GM10266 (cell line): ENCODE measurements around the gene SYT7.

Experiments
- DNase-seq: peaks from one replicate; pipeline ENCODE4 v3.0.0; 2012; ENCODE audit errors: extremely low spot score
- CTCF ChIP-seq: IDR thresholded peaks from 2 replicates; pipeline ENCODE4 v1.5.1; 2012; ENCODE audit warnings: mild to moderate bottlenecking, low read depth; ENCODE audit not compliant: control insufficient read depth, insufficient read depth; ENCODE audit errors: missing control alignments

SYT7 gene

DNA sequence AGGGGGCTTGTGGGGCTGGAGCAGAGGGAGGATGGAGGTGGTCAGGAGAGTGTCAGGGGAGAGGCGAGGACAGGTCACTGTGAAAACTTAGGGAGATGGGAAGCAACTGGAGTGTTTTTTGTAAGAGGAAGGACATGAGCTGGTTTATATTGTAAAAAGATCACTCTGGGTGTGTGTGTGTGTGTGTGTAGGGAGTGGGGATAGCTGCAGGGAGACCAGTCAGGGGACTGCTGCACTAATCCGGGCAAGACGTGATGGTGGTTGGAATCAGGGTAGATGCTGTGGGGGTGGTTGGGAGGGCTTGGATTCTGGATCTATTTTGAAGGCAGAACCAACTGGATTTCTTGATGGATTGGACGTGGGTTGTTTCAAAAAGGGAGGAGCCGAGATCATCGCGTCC, 11.3 kb upstream of the SYT7 start:
- no peak for DNase-seq
- no peak for TF ChIP-seq CTCF

GRCh38 chr11:61589961-61590360, 9.1 kb upstream of the SYT7 start:
- no peak for TF ChIP-seq CTCF
- no peak for DNase-seq

DNA sequence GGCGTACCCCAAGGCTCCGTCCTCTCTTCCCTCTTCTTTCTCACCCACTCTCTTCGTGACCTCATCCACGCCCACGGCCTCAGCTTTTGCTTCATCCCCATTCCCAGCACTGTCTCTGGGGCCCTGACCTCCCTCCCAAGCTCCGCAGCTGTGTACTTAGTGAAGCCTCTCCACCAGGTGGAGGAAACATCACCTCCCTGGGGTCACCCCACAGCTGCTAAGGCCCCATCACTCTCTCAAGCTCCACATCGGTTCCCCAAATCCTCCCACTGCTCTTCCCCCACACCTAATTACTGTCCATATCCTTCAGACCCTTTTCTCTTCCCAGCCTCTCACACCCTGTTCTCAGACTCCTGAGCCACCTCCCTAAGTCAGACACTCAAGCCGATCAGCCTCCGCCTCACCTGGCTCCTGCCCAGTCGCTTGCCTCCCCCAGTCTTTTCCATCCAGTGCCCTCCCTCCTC, 7.9 kb upstream of the SYT7 start:
- TF ChIP-seq CTCF, result no peak
- DNase-seq, result no peak

GRCh38 chr11:61587951-61588727, 7.3 kb upstream of the SYT7 start:
- no peak for DNase-seq
- no peak for TF ChIP-seq CTCF

DNA sequence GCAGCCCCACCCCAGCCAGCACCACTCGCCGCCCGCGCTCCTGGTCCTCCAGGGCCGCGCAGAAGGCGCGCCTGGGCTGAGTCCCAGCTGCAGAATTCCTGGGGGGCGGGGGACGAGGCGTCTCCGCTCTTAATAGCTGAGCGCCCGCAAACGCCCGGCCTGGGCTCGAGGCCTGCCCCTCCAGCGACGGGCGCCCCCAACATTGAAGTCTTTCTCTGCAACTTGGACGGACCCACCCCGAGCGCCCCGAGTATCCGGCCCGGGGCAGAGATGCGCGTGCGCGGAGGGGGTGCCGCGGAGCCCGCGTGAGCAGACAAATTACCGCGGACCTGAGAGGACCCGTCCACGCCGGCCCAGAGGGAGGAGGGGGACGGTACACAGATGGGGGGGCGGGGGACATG, 6.7 kb upstream of the SYT7 start:
- no peak for TF ChIP-seq CTCF
- DNase-seq, result no peak

- no peak for DNase-seq
- no peak for TF ChIP-seq CTCF
Observed at GRCh38 chr11:61586792-61587430, 6.0 kb upstream of the SYT7 start.

DNA sequence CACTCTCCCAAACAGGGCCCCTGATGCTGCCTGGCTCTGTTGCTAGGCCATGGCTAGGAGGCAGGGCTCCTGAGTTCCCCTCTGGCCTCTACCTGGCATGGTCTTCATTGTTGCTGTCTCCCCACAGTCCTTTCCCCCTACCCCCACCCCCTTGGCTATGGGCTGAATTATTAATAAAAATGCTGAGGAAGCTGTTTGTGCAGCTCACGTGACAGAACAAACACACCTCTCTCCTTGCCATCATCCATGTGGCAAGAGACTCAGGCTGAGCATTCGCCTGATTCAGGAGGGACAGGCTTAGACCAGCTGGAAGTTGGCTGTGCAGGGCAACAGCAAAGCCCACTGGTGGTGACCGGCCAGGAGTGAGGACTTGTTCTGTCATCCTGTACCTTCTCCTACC, 4.2 kb upstream of the SYT7 start:
- DNase-seq, result no peak
- no peak for TF ChIP-seq CTCF
